HepG2 (cell line): ENCODE measurements around the gene BABAM1. TPM values are rescaled to one million over a fixed set of nuclear protein-coding genes. Genes with fewer than 3 reads are reported as not detected.

Experiments used
- ARHGAP35 ChIP-seq: sonication (generic); formaldehyde crosslinking; IDR thresholded peaks from 2 replicates; pipeline ENCODE4 v1.9.0; 2022; ENCODE audit warnings: mild to moderate bottlenecking, inconsistent platforms, moderate library complexity, missing genetic modification reagents, borderline replicate concordance
- BCLAF1 ChIP-seq: fragments of 450-650 bp; IDR thresholded peaks from 2 replicates; pipeline ENCODE4 v1.6.1; 2017; ENCODE audit warnings: mild to moderate bottlenecking
- CCDC6 ChIP-seq: sonication (generic); formaldehyde crosslinking; IDR thresholded peaks from 2 replicates; pipeline ENCODE4 v1.8.1; 2022; ENCODE audit warnings: mild to moderate bottlenecking, missing genetic modification reagents, moderate library complexity
- CHCHD3 ChIP-seq: sonication (generic); formaldehyde crosslinking; IDR thresholded peaks from 2 replicates; pipeline ENCODE4 v1.8.0; 2022; ENCODE audit warnings: mild to moderate bottlenecking, missing genetic modification reagents, moderate library complexity
- E2F2 ChIP-seq: sonication (generic); formaldehyde crosslinking; IDR thresholded peaks from 2 replicates; pipeline ENCODE4 v1.4.0; 2020; ENCODE audit warnings: missing genetic modification reagents, borderline replicate concordance
- GABPB1 ChIP-seq: IDR thresholded peaks from 2 replicates; pipeline ENCODE4 v1.6.1; 2016; ENCODE audit warnings: mild to moderate bottlenecking, missing genetic modification reagents, moderate library complexity, missing compliant biosample characterization
- HIC2 ChIP-seq: sonication (generic); formaldehyde crosslinking; IDR thresholded peaks from 2 replicates; pipeline ENCODE4 v1.9.0; 2022; ENCODE audit warnings: low read depth, missing genetic modification reagents
- MED1 ChIP-seq: sonication (generic); formaldehyde crosslinking; IDR thresholded peaks from 2 replicates; pipeline ENCODE4 v1.4.0; 2020; ENCODE audit warnings: missing genetic modification reagents
- RBM39 ChIP-seq: fragments of 200-400 bp; formaldehyde crosslinking; IDR thresholded peaks from one replicate; pipeline ENCODE4 v1.6.1; 2018; ENCODE audit warnings: antibody characterized with exemption, mild to moderate bottlenecking, low read depth, low read length; ENCODE audit not compliant: poor library complexity, severe bottlenecking
- TARDBP ChIP-seq: sonication (generic); formaldehyde crosslinking; IDR thresholded peaks from 2 replicates; pipeline ENCODE4 v1.8.0; 2022; ENCODE audit warnings: mild to moderate bottlenecking, missing genetic modification reagents
- ZBTB44 ChIP-seq: sonication (generic); formaldehyde crosslinking; IDR thresholded peaks from 2 replicates; pipeline ENCODE4 v1.4.0; 2020; ENCODE audit warnings: missing genetic modification reagents
- ZKSCAN8 ChIP-seq: IDR thresholded peaks from 2 replicates; pipeline ENCODE4 v1.6.1; 2016; ENCODE audit warnings: borderline replicate concordance, missing genetic modification reagents, missing compliant biosample characterization
- ZNF274 ChIP-seq: sonication (generic); formaldehyde crosslinking; IDR thresholded peaks from 2 replicates; pipeline ENCODE4 v1.5.1; 2020; ENCODE audit warnings: mild to moderate bottlenecking, missing genetic modification reagents
- ZNF556 ChIP-seq: sonication (generic); formaldehyde crosslinking; IDR thresholded peaks from 2 replicates; pipeline ENCODE4 v1.4.0; 2020; ENCODE audit warnings: mild to moderate bottlenecking, missing genetic modification reagents, borderline replicate concordance
- ZNF605 ChIP-seq: sonication (generic); formaldehyde crosslinking; IDR thresholded peaks from 2 replicates; pipeline ENCODE4 v1.8.0; 2022; ENCODE audit warnings: mild to moderate bottlenecking, missing genetic modification reagents
- ZNF614 ChIP-seq: IDR thresholded peaks from 2 replicates; pipeline ENCODE4 v1.6.1; 2018; ENCODE audit warnings: missing biosample characterization, missing genetic modification reagents, inconsistent platforms, borderline replicate concordance
- ZNF800 ChIP-seq: sonication (generic); formaldehyde crosslinking; IDR thresholded peaks from 2 replicates; pipeline ENCODE4 v1.4.0; 2020; ENCODE audit warnings: missing genetic modification reagents
- polyA plus RNA-seq, 8 experiments: library from polyadenylated mRNA; depleted of rRNA in 3 of 8; stranded (reverse) in 7 of 8; unstranded in 1 of 8; fragments of >200 nt; fragmentation: Illumina TruSeq in 4 of 8; extraction: Trizol in 4 of 8; gene quantifications; 2 replicates each; pipeline versions ENCODE4 v1.2.1 to v1.2.3, GENCODE V29; 2011 to 2016; ENCODE audit warnings: low read depth in 4 of 8, missing spikeins in 1 of 8, mixed read lengths in 1 of 8; ENCODE audit not compliant: insufficient read depth in 1 of 8
- total RNA-seq, 5 experiments: library from RNA; depleted of rRNA; stranded (reverse); fragments of >200 nt; fragmentation: Illumina TruSeq; extraction: Trizol; gene quantifications; 2 replicates each; pipeline ENCODE4 v1.2.3, GENCODE V29; 2016; ENCODE audit warnings: low read depth in 1 of 5
- TF ChIP-seq, protein P1 (sequence below): sonication (generic); formaldehyde crosslinking; IDR thresholded peaks from 2 replicates; pipeline ENCODE4 v1.4.0; 2020; ENCODE audit warnings: mild to moderate bottlenecking, low read depth, missing genetic modification reagents

Gene BABAM1
- total and polyA plus RNA-seq, 2 of the 13 experiments (the other 11 are each of a cell fraction or from before 2014, with no cell fraction given), result 70.0 to 82.0 TPM

GRCh38 chr19:17282488-17283125 is 15.4 kb downstream of the BABAM1 start (continued):
- peak; percentile 43; the same call in 1 of the 2 replicates for TF ChIP-seq HIC2 (CRISPR knock-in tag)
- TF ChIP-seq ZBTB44, result no peak
- no peak for TF ChIP-seq E2F2 (CRISPR knock-in tag)
- 0 out of 2 replicates have a peak, but pooled peaks have one; percentile 37 for TF ChIP-seq ZKSCAN8
- TF ChIP-seq CHCHD3 (CRISPR knock-in tag), result peak; percentile 55; the same call in 1 of the 2 replicates
- peak; percentile 24; the same call in 1 of the 2 replicates for TF ChIP-seq ZNF556
- TF ChIP-seq ARHGAP35 (CRISPR knock-in tag), result peak; percentile 56; the same call in 1 of the 2 replicates
- TF ChIP-seq GABPB1 (CRISPR knock-in tag), result peak; percentile 67
- 0 out of 2 replicates have a peak, but pooled peaks have one; percentile 37 for TF ChIP-seq ZNF274
- TF ChIP-seq ZNF605 (CRISPR knock-in tag), result peak; percentile 48
- peak; percentile 63; the same call in 1 of the 2 replicates for TF ChIP-seq ZNF800 (CRISPR knock-in tag)
- TF ChIP-seq CCDC6 (CRISPR knock-in tag), result peak; percentile 78
- no peak for TF ChIP-seq RBM39
- TF ChIP-seq ZNF614 (CRISPR knock-in tag), result 0 out of 2 replicates have a peak, but pooled peaks have one; percentile 27
- TF ChIP-seq, protein P1, sequence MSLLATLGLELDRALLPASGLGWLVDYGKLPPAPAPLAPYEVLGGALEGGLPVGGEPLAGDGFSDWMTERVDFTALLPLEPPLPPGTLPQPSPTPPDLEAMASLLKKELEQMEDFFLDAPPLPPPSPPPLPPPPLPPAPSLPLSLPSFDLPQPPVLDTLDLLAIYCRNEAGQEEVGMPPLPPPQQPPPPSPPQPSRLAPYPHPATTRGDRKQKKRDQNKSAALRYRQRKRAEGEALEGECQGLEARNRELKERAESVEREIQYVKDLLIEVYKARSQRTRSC, result no peak
- 0 out of 2 replicates have a peak, but pooled peaks have one; percentile 26 for TF ChIP-seq TARDBP (CRISPR knock-in tag)
- no peak for TF ChIP-seq BCLAF1
- peak; percentile 49; the same call in 1 of the 2 replicates for TF ChIP-seq MED1
